ENCODE data around the gene SETD7.
"Not testable (repeated sequence)": the region's sequence is repeated elsewhere in the genome, so short reads cannot be mapped to it uniquely, and the experiment has no call there.

- TF ChIP-seq SMC3 (IDR thresholded peaks at IDR 0.05; ENCODE audit: low read depth, low read length); CTCF (conservative IDR thresholded peaks at IDR 0.05; ENCODE audit: low read depth, low read length): not testable (repeated sequence)
Measured at GRCh38 chr4:139447078-139447477, 108.9 kb downstream of the SETD7 start.
